Stimulated activated CD8-positive, alpha-beta memory T cell treated with anti-CD3 and anti-CD28 coated beads, Interleukin-2, amount 100 ng/mL, for 1 hour (primary cell): Measurements from ENCODE around the gene ITPRID2.

ENCODE experiments used
- DNase-seq, 2 donors: peaks; one replicate each; pipeline ENCODE4 v3.0.0-alpha.2; 2020; ENCODE audit warnings: low read depth in 2 of 2

The ITPRID2 gene

DNA sequence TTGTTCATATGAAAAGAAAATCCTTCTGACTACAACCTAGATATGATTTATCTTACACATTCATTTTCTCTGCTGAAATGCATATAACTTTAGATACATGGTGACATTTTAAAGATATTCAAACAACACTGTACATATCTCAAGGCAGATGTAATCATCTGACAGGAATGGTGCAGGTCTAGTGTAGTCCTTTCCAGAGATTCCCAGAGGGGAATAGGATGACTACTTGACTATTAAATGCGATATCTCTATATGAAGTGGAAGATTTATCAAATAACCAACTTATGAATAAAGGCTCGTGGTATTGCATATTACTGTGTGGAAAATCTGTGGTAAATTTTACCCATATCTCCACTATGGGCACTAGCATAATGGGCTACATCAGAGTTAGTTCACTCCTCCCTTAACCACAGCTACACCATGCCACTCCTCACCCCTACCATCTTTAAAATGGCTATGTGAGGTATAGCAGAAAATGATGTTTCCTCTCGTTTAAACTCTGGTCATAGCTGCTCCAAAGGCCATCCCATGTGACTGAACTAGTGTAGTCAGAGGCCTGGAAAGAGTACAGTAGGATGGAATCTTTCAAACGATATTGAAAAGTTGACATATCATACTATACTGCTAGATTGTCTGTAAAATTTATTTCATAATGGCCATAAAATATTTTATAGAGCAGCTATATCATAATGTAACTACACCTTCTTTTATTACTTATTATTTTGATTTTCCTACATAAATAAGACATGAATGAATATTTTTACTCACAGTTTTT is 9.1 kb upstream of the ITPRID2 start:
- DNase-seq: no peak

GRCh38 chr2:181884601-181885000 is 6.9 kb upstream of the ITPRID2 start:
- no peak for DNase-seq

GRCh38 chr2:181885096-181885495 is 6.4 kb upstream of the ITPRID2 start:
- DNase-seq: no peak

DNA sequence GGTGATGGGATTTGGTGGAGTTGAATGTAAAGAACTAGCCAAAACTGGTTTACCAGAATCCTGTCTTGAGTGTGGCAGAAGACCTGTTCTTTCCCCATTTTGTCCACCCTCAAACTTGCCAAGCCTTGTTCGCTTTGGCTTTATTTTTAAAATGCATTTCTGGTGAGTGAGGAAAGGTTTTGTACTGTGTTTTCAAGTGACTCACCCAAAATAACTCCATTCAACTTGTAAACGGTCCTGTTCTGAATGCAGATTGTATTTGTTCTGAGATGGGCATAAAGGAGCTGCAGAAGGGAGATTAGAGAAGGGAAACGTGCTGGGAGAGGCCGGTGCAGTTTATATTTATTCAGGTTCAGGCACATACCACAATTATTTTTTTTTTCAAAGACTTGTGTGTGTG is 5.3 kb upstream of the ITPRID2 start:
- no peak for DNase-seq

GRCh38 chr2:181887045-181887444 is 4.5 kb upstream of the ITPRID2 start:
- no peak for DNase-seq

GRCh38 chr2:181889776-181890175 is 1.8 kb upstream of the ITPRID2 start:
- DNase-seq: no peak

GRCh38 chr2:181890271-181890670 is 1.3 kb upstream of the ITPRID2 start:
- DNase-seq: no peak

DNA sequence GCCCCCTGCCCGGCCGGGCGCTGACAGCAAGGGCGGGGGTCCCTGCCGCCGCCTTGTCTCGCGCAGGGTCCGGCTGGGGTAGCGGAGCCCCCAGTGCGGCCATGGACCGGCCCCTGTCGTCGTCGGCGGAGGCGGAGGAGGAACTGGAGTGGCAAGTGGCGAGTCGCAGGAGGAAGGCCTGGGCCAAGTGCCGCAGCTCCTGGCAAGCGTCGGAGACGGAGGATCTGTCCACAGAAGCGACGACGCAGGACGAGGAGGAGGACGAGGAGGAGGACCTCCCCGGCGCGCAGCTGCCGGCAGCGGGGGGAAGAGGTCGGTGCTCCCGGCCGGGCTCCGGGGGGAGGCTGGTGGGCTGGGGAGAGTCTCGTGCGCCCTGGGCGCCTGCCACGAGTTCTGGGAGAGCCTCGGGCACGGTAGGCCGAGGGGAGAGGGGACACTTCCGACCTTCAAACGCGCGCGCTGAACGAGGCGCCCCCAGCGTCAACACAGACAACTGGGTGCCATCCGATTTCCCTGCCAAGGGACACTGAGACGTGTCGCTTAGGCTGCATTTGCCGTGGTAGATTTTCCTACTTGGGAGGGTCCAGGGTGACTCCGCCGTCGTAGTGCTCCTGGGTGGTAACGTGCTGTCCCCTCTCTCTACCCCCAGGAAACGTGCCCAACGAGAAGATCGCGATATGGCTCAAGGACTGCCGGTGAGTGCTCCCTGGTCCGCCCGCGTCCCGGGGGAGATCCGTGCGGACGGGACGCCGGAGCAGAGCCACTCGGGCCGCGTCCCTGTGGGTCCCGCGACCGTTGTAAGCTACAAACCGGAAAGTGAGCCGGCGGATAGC is 652 bp downstream of the ITPRID2 start:
- peak; percentile 29 to 37 for DNase-seq

DNA sequence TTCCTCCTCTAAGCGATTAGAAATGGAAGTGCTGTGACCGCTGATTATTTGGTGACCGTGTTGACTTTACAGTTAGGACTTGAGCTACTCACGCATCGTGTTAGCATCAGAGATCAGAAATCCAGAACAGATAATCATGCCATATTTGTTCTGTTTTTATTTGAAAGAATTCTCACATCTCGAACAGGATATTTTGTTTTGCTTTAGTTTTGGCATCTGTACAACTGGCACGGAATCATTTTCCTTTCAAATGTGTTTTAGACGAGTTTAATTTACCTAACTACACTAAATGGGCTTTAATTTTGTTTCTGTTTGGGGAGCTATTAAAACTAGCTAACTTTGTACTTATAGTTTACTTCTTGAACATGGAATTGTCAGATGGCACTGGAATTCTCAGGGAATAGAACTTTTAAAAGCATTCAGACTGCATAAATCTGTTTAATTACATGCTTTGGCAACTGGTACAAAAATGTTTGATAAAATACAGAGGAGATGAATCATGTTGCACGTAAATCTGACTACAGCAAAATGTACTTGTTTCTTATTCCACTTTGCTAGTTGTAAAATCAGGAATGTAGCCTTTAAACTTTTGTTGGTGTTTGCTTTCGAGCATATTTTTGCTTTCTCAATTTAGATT is 1.4 kb downstream of the ITPRID2 start:
- no peak for DNase-seq

DNA sequence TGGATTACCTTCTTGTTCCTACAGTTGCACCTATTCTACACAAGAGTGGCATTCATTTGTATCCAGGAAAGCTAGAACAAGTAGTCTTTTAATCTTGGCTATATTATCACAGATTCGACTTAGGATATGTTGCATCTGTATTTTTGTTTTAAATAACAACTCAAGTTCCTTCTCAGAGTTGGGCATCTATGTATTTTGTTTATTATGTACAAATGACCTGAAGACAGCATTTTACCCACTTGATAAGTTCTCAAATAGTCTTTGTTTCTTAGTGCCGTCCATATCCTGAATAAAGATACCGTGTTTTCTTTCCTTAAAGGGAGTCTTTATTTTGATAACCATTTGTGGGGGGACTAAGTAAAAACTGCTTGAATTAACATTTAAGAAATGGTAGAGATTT is 2.9 kb downstream of the ITPRID2 start:
- no peak for DNase-seq

- no peak for DNase-seq
Measured at GRCh38 chr2:181895818-181896217, 4.3 kb downstream of the ITPRID2 start.

DNA sequence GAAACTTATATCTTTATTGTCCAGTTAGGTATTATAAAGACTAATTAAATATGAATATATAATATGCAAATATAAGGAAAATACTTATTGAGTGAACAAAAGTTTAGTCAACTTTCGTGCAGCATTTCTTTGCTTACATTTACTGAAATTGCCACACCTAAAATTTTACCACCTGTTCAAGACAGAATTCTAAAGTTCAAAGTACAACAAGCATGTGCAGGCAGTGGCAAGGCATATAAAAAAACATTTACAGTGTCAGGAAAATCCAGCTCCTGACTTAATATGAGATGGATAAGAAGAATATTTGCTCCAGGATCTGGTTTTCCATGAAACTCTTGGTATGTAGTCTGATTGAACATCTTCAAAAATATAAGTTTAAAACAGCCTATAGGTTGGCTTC is 4.8 kb downstream of the ITPRID2 start:
- no peak for DNase-seq

GRCh38 chr2:181900007-181900651 is 8.6 kb downstream of the ITPRID2 start:
- DNase-seq: no peak

DNA sequence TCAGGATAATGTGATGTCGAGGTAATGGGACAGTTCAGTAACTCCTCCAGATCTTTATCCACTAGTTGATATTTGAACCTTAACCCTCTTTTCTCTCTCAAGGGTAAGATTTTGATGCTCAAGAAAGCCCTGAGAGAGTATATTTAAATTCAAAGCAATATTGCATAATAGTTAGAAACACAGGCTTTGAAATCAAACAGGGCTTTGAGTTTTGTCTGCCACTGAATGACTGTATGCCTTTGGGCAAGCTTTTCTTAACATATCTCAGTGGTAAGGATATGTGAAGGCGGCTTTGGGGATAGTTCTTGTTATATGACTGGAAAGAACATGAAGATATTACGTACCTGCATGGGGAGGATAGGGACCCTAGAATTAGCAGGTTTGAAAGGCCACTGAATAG is 11.1 kb downstream of the ITPRID2 start:
- DNase-seq: no peak

DNA sequence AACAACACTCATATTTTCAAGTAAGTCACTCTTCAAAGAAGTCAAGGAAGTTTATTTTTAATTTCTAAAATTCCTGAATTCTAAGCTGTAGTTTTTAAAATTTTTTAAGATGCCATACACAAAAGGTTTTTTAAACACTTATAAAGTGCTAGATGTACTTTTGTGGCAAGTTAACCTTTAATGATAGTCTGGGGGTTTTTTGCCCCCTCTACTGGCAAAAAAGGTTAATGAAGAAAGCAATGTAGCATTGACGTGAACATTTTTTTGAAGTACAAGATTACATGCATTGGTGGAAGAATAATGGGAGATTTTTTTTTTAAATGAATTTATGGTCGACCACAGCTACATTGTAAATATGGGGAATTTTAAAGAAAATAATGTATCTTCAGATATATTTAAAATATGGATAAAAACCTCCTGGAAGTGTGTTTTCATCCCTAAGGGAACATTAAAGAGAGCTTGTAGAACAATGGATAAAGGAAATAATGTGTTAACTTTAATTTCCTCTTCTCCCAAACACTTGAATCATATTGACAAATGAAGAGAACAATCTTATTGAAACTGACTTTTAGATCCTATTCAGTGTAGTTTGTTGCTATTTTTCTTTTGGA is 12.6 kb downstream of the ITPRID2 start:
- DNase-seq: no peak

DNA sequence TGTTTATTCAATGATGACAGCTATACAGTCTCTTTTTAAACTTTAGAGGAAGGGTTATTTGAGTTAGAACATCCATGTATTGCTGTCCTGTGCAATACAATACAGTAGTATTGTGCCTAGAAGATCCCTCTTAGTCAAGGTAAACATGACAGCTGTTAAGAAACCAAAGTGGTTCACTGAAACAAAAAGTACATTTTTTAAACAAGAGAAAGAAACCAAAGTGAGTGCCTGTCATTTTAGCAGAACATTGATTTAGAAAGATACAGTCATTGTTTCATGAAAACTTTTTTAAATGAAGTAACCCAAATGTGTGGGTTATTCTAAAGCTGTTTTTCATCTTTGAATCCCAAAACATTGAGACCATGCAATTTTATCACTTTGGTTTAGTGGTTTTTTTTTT is 15.5 kb downstream of the ITPRID2 start:
- DNase-seq: no peak

DNA sequence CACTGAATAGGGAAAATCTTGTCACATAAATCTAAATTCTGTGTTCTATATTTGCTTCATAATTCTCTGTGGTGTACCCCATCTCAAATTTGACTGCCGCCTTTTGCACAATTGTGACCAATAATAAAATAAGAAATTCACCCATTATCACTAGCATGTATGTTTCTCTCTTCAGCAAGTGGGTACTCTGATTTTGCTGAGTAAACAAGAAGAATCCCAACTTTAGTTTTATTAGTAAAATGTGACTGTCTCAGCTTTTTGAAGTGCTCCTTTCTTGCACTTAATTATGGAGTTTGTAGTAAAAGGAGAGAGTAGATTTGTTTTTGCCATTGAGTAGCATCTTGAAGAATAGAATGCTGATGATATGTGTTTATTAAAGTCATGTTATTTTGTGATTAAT is 16.1 kb downstream of the ITPRID2 start:
- DNase-seq: no peak

- DNase-seq: no peak
Measured at GRCh38 chr2:181910028-181910831, 18.7 kb downstream of the ITPRID2 start.

DNA sequence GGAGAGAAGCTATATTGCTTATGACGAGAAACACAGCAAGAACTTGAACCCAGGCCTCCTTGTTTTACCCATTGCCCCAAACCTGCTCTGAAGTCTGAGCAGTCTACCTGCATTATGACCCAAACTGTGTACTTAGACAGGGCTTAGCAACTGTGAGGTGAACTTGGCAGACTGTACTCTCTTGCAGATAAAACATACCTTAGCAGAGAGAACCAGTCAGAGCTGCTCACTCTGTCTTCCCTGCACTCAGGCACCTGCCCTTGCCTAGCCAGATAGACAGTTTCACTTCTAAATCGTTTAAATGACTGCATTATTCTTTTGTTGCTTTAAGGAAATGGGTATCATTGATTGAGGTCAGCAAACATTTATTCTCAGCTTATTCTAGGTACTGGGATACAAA is 20.3 kb downstream of the ITPRID2 start:
- no peak for DNase-seq

GRCh38 chr2:181915102-181915501 is 23.6 kb downstream of the ITPRID2 start:
- no peak for DNase-seq
